ENCODE measurements around the gene GABPB1.

GABPB1 gene

GRCh38 chr15:50241684-50242450, 113.1 kb downstream of the GABPB1 start:
- no peak overlapping the region for H3K4me3 ChIP-seq (ENCODE audit: control insufficient read depth, low read depth, low read length)
- TF ChIP-seq, protein P1, sequence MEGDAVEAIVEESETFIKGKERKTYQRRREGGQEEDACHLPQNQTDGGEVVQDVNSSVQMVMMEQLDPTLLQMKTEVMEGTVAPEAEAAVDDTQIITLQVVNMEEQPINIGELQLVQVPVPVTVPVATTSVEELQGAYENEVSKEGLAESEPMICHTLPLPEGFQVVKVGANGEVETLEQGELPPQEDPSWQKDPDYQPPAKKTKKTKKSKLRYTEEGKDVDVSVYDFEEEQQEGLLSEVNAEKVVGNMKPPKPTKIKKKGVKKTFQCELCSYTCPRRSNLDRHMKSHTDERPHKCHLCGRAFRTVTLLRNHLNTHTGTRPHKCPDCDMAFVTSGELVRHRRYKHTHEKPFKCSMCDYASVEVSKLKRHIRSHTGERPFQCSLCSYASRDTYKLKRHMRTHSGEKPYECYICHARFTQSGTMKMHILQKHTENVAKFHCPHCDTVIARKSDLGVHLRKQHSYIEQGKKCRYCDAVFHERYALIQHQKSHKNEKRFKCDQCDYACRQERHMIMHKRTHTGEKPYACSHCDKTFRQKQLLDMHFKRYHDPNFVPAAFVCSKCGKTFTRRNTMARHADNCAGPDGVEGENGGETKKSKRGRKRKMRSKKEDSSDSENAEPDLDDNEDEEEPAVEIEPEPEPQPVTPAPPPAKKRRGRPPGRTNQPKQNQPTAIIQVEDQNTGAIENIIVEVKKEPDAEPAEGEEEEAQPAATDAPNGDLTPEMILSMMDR (IDR thresholded peaks at IDR 0.05; ENCODE audit: control insufficient read depth, insufficient read depth, low read depth, low read length, missing control alignments): no peak
- no peak for DNase-seq (ENCODE audit: low read depth)

DNA sequence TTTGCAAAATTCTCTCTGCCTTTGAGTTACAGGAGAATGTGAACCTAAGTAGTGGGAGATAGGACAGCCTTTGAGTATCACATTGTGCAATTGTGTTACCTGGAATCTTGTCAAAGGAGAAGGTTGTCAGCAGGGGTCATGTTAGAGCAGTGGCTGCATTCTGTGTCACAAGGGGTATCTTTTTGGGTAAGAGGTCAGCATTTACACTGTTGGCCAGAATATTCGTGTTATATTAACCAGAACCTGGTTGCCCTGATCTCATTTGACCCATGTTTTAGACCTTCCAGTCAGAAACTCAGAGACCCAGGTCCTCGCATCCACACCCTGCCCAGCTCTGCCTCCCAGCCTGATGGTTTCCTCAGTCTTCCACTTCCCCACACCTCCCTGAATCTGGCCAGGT, 116.7 kb downstream of the GABPB1 start:
- H3K4me3 ChIP-seq (ENCODE audit: control insufficient read depth, low read depth, low read length): no peak overlapping the region
- DNase-seq (ENCODE audit: low read depth): no peak
- TF ChIP-seq, protein P1 (IDR thresholded peaks at IDR 0.05; ENCODE audit: control insufficient read depth, insufficient read depth, low read depth, low read length, missing control alignments): no peak

DNA sequence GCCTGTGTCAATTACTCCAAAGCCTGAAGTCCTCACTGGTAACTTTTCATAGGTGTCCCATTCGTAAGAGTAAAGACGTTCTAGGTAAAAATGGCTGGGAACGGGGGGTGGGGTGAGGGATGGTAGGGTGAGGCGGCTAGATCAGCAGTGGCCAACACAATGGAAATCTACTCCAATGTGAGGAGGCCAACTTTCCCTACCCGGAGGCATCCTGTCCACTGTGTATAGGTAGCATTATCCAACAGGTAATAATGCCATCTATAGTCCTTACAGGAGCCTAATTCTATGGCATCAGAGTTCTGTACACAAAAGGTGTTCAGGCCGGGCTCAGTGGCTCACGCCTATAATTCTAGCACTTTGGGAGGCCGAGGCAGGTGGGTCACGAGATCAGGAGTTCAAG, 118.6 kb downstream of the GABPB1 start:
- no peak for DNase-seq (ENCODE audit: low read depth)
- TF ChIP-seq, protein P1 (IDR thresholded peaks at IDR 0.05; ENCODE audit: control insufficient read depth, insufficient read depth, low read depth, low read length, missing control alignments): no peak
- no peak overlapping the region for H3K4me3 ChIP-seq (ENCODE audit: control insufficient read depth, low read depth, low read length)

- no peak overlapping the region for H3K4me3 ChIP-seq (ENCODE audit: control insufficient read depth, low read depth, low read length)
- TF ChIP-seq, protein P1 (IDR thresholded peaks at IDR 0.05; ENCODE audit: control insufficient read depth, insufficient read depth, low read depth, low read length, missing control alignments): no peak
- no peak for DNase-seq (ENCODE audit: low read depth)
Observed at GRCh38 chr15:50235794-50236193, 119.2 kb downstream of the GABPB1 start.

GRCh38 chr15:50234764-50235163, 120.2 kb downstream of the GABPB1 start:
- DNase-seq (ENCODE audit: low read depth): no peak
- no peak overlapping the region for H3K4me3 ChIP-seq (ENCODE audit: control insufficient read depth, low read depth, low read length)
- TF ChIP-seq, protein P1 (IDR thresholded peaks at IDR 0.05; ENCODE audit: control insufficient read depth, insufficient read depth, low read depth, low read length, missing control alignments): no peak

DNA sequence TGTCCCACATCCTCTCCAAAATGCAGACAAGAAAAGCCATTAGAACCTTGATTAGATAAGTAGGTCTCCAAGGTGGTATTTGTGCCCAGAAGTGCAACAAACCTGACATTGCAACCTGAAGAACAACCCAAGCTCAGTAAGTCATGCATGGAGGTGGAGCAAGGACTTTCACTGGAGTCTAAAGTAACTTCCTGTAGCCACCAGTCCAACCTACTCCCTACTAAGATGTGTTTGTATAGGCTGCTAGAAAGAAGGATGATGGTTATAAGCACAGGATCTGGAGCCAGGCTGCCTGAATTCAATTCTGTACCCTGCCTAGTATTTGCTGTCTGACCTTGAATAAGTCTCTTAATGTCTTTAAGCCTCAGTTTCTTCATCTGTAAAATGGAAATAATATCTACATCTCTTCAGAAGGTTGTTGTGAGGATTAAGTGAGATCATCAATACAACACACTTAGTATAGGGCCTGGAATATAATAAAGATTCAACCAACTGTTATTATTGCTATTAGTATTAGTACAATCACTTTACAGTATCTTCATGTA, 121.7 kb downstream of the GABPB1 start:
- TF ChIP-seq, protein P1 (IDR thresholded peaks at IDR 0.05; ENCODE audit: control insufficient read depth, insufficient read depth, low read depth, low read length, missing control alignments): no peak
- H3K4me3 ChIP-seq (ENCODE audit: control insufficient read depth, low read depth, low read length): no peak overlapping the region
- no peak for DNase-seq (ENCODE audit: low read depth)
